SU-DHL-6 (cell line): ENCODE data around the gene FNBP1L.

Experiments
- H2AFZ ChIP-seq: fragments of 200-600 bp; sonication (generic); 2 replicates; pipeline ENCODE4 v1.6.1; 2014; ENCODE audit warnings: low read depth, mild to moderate bottlenecking, moderate library complexity, mixed read lengths, antibody characterized with exemption, low read length; ENCODE audit not compliant: severe bottlenecking
- H3F3A ChIP-seq: fragments of 200-600 bp; shearing (Covaris generic); 2 replicates; pipeline ENCODE4 v1.6.0; 2016; ENCODE audit warnings: antibody characterized with exemption, mild to moderate bottlenecking; ENCODE audit not compliant: insufficient read depth
- H3K27ac ChIP-seq: fragments of 200-600 bp; sonication (generic); 2 replicates; pipeline ENCODE4 v1.5.1; 2016; ENCODE audit warnings: low read depth, mild to moderate bottlenecking, low read length, moderate library complexity, mixed read lengths
- H3K27me3 ChIP-seq: fragments of 200-600 bp; sonication (generic), shearing (Covaris generic); 2 replicates; pipeline ENCODE4 v1.6.0; 2014; ENCODE audit warnings: mild to moderate bottlenecking, low read length
- H3K36me3 ChIP-seq: fragments of 200-600 bp; sonication (generic); 2 replicates; pipeline ENCODE4 v1.6.1; 2014; ENCODE audit warnings: mild to moderate bottlenecking, low read length, mixed read lengths
- H3K4me2 ChIP-seq: fragments of 300-600, 200-600 bp; shearing (Covaris generic), sonication (generic); 2 replicates; pipeline ENCODE4 v1.6.0; 2014; ENCODE audit warnings: low read length, low read depth, mild to moderate bottlenecking; ENCODE audit not compliant: poor library complexity, severe bottlenecking
- H3K4me3 ChIP-seq: fragments of 200-600 bp; sonication (generic); 2 replicates; pipeline ENCODE4 v1.5.1; 2014; ENCODE audit warnings: antibody characterized with exemption, low read length, mild to moderate bottlenecking, mixed read lengths; ENCODE audit not compliant: insufficient read depth, poor library complexity, severe bottlenecking
- H3K79me2 ChIP-seq: fragments of 200-600 bp; sonication (generic); 2 replicates; pipeline ENCODE4 v1.6.1; 2014; ENCODE audit warnings: mild to moderate bottlenecking, low read length, moderate library complexity; ENCODE audit not compliant: insufficient read depth
- H3K9ac ChIP-seq: fragments of 200-600 bp; sonication (generic); 2 replicates; pipeline ENCODE4 v1.7.0; 2014; ENCODE audit warnings: mild to moderate bottlenecking, low read length
- H3K9me2 ChIP-seq: fragments of 200-600 bp; sonication (generic); replicated peaks from 2 replicates; pipeline ENCODE4 v1.6.1; 2014; ENCODE audit warnings: low read length; ENCODE audit not compliant: insufficient read depth
- H3K9me3 ChIP-seq: fragments of 200-600 bp; sonication (generic); 2 replicates; pipeline ENCODE4 v1.6.1; 2014; ENCODE audit warnings: low read length, mixed read lengths; ENCODE audit not compliant: insufficient read depth
- H4K20me1 ChIP-seq: fragments of 200-600 bp; sonication (generic); 2 replicates; pipeline ENCODE4 v1.6.1; 2014; ENCODE audit warnings: low read depth, mild to moderate bottlenecking, antibody characterized with exemption, low read length, moderate library complexity, mixed read lengths
- CTCF ChIP-seq: fragments of 200-600 bp; sonication (generic); IDR thresholded peaks from one replicate; pipeline ENCODE4 v1.5.1; 2017; ENCODE audit warnings: antibody characterized with exemption, mild to moderate bottlenecking, low read length, moderate library complexity; ENCODE audit not compliant: insufficient read depth, poor library complexity, severe bottlenecking
- EZH2phosphoT487 ChIP-seq: fragments of 200-600 bp; sonication (generic), shearing (Covaris generic); conservative IDR thresholded peaks from 2 replicates; pipeline ENCODE4 v1.6.1; 2018; ENCODE audit warnings: mild to moderate bottlenecking, antibody characterized with exemption, low read length, moderate library complexity, mixed read lengths

FNBP1L gene

DNA sequence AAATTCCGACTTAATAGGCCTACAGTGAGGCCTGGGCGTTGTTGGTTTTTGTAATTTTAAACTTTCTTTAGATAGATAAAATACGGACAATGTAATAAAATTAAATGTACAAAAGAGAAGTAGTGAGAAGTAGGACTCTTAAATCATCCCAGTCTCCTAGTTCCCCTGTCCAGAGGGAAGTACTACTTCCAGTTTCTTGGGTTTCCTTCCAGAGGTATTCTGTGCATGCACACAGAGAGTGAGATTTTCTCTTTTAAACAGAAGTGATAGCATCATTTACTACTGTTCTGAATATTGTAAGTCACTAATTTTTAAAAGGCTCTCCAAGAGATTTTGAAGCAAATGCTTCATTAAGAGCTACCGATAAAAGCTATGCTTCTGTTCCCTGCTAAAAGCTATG lies 7.2 kb upstream of the FNBP1L start:
- no peak overlapping the region for H3K4me2 ChIP-seq
- H2AFZ ChIP-seq = no peak overlapping the region

DNA sequence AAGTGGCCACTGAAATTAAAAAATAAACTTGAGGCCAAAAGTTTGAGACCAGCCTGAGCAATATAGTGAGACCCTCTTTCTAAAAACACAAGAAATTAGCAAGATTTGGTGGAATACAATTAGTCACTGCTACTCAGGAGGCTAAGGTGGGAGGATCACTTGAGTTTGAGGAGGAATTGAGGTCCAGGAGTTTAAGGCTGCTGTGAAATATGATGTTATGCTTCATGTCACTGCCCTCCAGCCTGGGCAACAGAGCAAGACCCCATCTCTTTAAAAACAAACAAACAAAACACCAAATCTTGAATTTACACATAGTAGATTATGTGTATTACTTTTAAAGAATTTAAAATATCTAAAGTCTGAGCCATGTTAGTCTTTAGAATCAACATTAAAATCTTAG lies 6.3 kb upstream of the FNBP1L start:
- no peaks in the 10 kb centered on the region for H3K79me2 ChIP-seq
- no peak overlapping the region for H3K9ac ChIP-seq
- no peaks in the 10 kb centered on the region for H3K27me3 ChIP-seq
- no peaks in the 10 kb centered on the region for H4K20me1 ChIP-seq
- no peak overlapping the region for H2AFZ ChIP-seq
- no peak overlapping the region for H3K4me2 ChIP-seq
- H3K9me3 ChIP-seq = no peaks in the 10 kb centered on the region
- no peak overlapping the region for H3K27ac ChIP-seq
- no peaks in the 10 kb centered on the region for H3K36me3 ChIP-seq
- H3K9me2 ChIP-seq = no peaks in the 10 kb centered on the region
- TF ChIP-seq EZH2phosphoT487 (no peak), CTCF (no peak)
- H3K4me3 ChIP-seq = no peak overlapping the region
- H3F3A ChIP-seq = no peaks in the 10 kb centered on the region

More for the DNA sequence above, 7.2 kb upstream of the FNBP1L start:
- Histone ChIP-seq H3F3A (no peaks in the 10 kb centered on the region), H3K4me3 (no peak overlapping the region), H3K9me3 (no peaks in the 10 kb centered on the region), H3K27ac (no peak overlapping the region), H4K20me1 (no peaks in the 10 kb centered on the region), H3K27me3 (no peaks in the 10 kb centered on the region), H3K79me2 (no peaks in the 10 kb centered on the region), H3K9ac (no peak overlapping the region), H3K36me3 (no peaks in the 10 kb centered on the region), H3K9me2 (no peaks in the 10 kb centered on the region)
- TF ChIP-seq CTCF (no peak), EZH2phosphoT487 (no peak)

- H3K9ac ChIP-seq = no peak overlapping the region
Measured at GRCh38 chr1:93442008-93442666, 5.8 kb upstream of the FNBP1L start.

More at GRCh38 chr1:93442008-93442666, 5.8 kb upstream of the FNBP1L start:
- H3K36me3 ChIP-seq = no peaks in the 10 kb centered on the region
- no peaks in the 10 kb centered on the region for H3K27me3 ChIP-seq
- H3K4me2 ChIP-seq = no peak overlapping the region
- H4K20me1 ChIP-seq = no peaks in the 10 kb centered on the region
- TF ChIP-seq EZH2phosphoT487 = no peak
- TF ChIP-seq CTCF = no peak
- H3K4me3 ChIP-seq = no peak overlapping the region
- no peaks in the 10 kb centered on the region for H3K9me2 ChIP-seq
- H2AFZ ChIP-seq = no peak overlapping the region
- H3F3A ChIP-seq = no peaks in the 10 kb centered on the region
- H3K27ac ChIP-seq = no peak overlapping the region
- H3K79me2 ChIP-seq = no peaks in the 10 kb centered on the region
- no peaks in the 10 kb centered on the region for H3K9me3 ChIP-seq
